Caki2 (cell line): ENCODE results near the gene ZNF740. TPM values are rescaled to one million over a fixed set of nuclear protein-coding genes. Genes with fewer than 3 reads are reported as not detected.

ENCODE experiments used
- DNase-seq: peaks from one replicate; pipeline ENCODE4 v3.0.0-alpha.2; 2015; ENCODE audit warnings: low read depth
- in situ Hi-C: cut with HindIII; loops from 2 replicates; pipeline ENCODE4 v1.10.0; 2016; ENCODE audit warnings: low sequenced_read_pairs, low pct_unique_long_range_greater_than_20kb, mixed read lengths
- total RNA-seq: library from RNA; depleted of rRNA; stranded (reverse); fragments of >200 nt; shearing (Covaris generic); gene quantifications from 2 replicates; pipeline ENCODE4 v1.2.3, GENCODE V29; 2014; ENCODE audit warnings: low replicate concordance

ZNF740 gene
- total RNA-seq, 1 experiment from 2014 or later: 6.2 TPM

- in situ Hi-C loops: loop anchor here (10.0 kb wide), 1 partner anchor 76 kb away; the partner anchor contains the start of genes MYG1 and PFDN5
- DNase-seq: no peak
These were observed 38.2 kb downstream of the ZNF740 start for GRCh38 chr12:53218551-53219291.

- DNase-seq: no peak
- in situ Hi-C loops: loop anchor here (10.0 kb wide), 1 partner anchor 75 kb away; the partner anchor contains the start of genes MYG1 and PFDN5
These were observed 38.9 kb downstream of the ZNF740 start for GRCh38 chr12:53219292-53219955.

GRCh38 chr12:53219956-53220693 lies 39.6 kb downstream of the ZNF740 start:
- in situ Hi-C loops: loop anchor here (10.0 kb wide), 1 partner anchor 75 kb away; the partner anchor contains the start of genes MYG1 and PFDN5
- DNase-seq: no peak

GRCh38 chr12:53220694-53221202 lies 40.2 kb downstream of the ZNF740 start:
- peak; percentile 99 for DNase-seq
- in situ Hi-C loops: no loop called here

- in situ Hi-C loops: no loop called here
- peak; percentile 79 for DNase-seq
These were observed 40.9 kb downstream of the ZNF740 start for GRCh38 chr12:53221203-53222080.

- DNase-seq: no peak
- in situ Hi-C loops: no loop called here
These were observed 41.7 kb downstream of the ZNF740 start for GRCh38 chr12:53222170-53222721.

GRCh38 chr12:53222806-53223261 lies 42.3 kb downstream of the ZNF740 start:
- DNase-seq: no peak
- in situ Hi-C loops: no loop called here

GRCh38 chr12:53223389-53224060 lies 43.0 kb downstream of the ZNF740 start:
- in situ Hi-C loops: no loop called here

GRCh38 chr12:53224061-53224896 lies 43.8 kb downstream of the ZNF740 start:
- in situ Hi-C loops: no loop called here
- no peak for DNase-seq

More at GRCh38 chr12:53223389-53224060, 43.0 kb downstream of the ZNF740 start:
- no peak for DNase-seq

GRCh38 chr12:53224897-53225634 lies 44.5 kb downstream of the ZNF740 start:
- no peak for DNase-seq
- in situ Hi-C loops: no loop called here

- no peak for DNase-seq
- in situ Hi-C loops: no loop called here
These were observed 45.3 kb downstream of the ZNF740 start for GRCh38 chr12:53225635-53226424.

- no peak for DNase-seq
- in situ Hi-C loops: no loop called here
These were observed 46.3 kb downstream of the ZNF740 start for GRCh38 chr12:53226815-53227214.

- in situ Hi-C loops: no loop called here
- DNase-seq: no peak
These were observed 46.8 kb downstream of the ZNF740 start for GRCh38 chr12:53227341-53227740.

GRCh38 chr12:53227836-53228235 lies 47.3 kb downstream of the ZNF740 start:
- in situ Hi-C loops: no loop called here

GRCh38 chr12:53229454-53229853 lies 48.9 kb downstream of the ZNF740 start:
- in situ Hi-C loops: no loop called here
- DNase-seq: no peak

More at GRCh38 chr12:53227836-53228235, 47.3 kb downstream of the ZNF740 start:
- DNase-seq: no peak
